Measurements from ENCODE around the gene C1QTNF9. TPM values are rescaled to one million over a fixed set of nuclear protein-coding genes. Genes with fewer than 3 reads are reported as not detected.

C1QTNF9 gene
- total and polyA plus RNA-seq, 2 of the 4 experiments (the other 2 are of a cell fraction), result 0.18 to 0.21 TPM

- no peak for TF ChIP-seq RAD21 (IDR thresholded peaks at IDR 0.05; ENCODE audit: low read length)
Observed at GRCh38 chr13:24279327-24280110, 29.9 kb upstream of the C1QTNF9 start (continued).

DNA sequence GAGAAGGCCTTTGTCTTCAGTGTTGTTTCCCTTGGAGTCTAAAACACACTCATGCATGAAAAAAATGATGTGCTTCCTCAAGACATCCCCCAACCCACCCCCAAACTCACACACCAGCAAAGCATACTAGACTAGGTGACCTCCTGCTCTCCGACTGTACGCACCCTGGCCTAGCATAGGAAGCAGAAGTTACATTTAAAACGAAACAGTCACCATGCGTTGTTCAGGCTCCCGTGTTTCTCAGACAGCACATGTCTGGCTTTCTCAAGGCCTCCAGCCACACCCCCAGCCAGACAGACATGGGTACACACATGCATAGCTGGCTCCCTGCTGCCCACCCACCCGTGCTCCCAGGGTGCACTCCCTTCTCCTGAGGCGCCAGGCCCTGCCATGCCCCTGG is 28.7 kb upstream of the C1QTNF9 start:
- no peak overlapping the region for H4K8ac ChIP-seq (ENCODE audit: low read depth in 2 of 2, low read length in 2 of 2)
- H3K4me2 ChIP-seq (ENCODE audit: low read depth, low read length), result no peak overlapping the region
- H3K27ac ChIP-seq (ENCODE audit: insufficient read depth, low read length), result no peak overlapping the region
- no peak overlapping the region for H2BK5ac ChIP-seq (ENCODE audit: low read depth, low read length, poor library complexity, severe bottlenecking)
- WGBS, 2 experiments (ENCODE audit: extremely low coverage in 2 of 2, insufficient read length in 1 of 2), result 63% methylated on average over 4 of the region's 7 CpGs; no CpG with 5 or more reads in 1 of the 2 experiments
- ATAC-seq (ENCODE audit: low read depth) (no peak; the same call in 1 of the 2 replicates), DNase-seq (peak; percentile 20)
- no peak for TF ChIP-seq ELK1 (IDR thresholded peaks at IDR 0.05; ENCODE audit: borderline replicate concordance, low read depth, low read length)
- no peak for TF ChIP-seq MAZ (IDR thresholded peaks at IDR 0.05; ENCODE audit: borderline replicate concordance, low read depth, low read length)
- no peak for TF ChIP-seq RFX5 (IDR thresholded peaks at IDR 0.05; ENCODE audit: low read depth, low read length)
- TF ChIP-seq SMC3 (IDR thresholded peaks at IDR 0.05; ENCODE audit: low read depth, low read length), result no peak
- no peak for TF ChIP-seq MXI1 (IDR thresholded peaks at IDR 0.05; ENCODE audit: borderline replicate concordance, low read depth, low read length)
- TF ChIP-seq, protein P1, sequence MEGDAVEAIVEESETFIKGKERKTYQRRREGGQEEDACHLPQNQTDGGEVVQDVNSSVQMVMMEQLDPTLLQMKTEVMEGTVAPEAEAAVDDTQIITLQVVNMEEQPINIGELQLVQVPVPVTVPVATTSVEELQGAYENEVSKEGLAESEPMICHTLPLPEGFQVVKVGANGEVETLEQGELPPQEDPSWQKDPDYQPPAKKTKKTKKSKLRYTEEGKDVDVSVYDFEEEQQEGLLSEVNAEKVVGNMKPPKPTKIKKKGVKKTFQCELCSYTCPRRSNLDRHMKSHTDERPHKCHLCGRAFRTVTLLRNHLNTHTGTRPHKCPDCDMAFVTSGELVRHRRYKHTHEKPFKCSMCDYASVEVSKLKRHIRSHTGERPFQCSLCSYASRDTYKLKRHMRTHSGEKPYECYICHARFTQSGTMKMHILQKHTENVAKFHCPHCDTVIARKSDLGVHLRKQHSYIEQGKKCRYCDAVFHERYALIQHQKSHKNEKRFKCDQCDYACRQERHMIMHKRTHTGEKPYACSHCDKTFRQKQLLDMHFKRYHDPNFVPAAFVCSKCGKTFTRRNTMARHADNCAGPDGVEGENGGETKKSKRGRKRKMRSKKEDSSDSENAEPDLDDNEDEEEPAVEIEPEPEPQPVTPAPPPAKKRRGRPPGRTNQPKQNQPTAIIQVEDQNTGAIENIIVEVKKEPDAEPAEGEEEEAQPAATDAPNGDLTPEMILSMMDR (conservative IDR thresholded peaks at IDR 0.05; ENCODE audit: low read depth, low read length), result no peak
- TF ChIP-seq CHD1 (IDR thresholded peaks at IDR 0.05; ENCODE audit: low read depth, low read length), result no peak
- no peak for TF ChIP-seq RCOR1 (IDR thresholded peaks at IDR 0.05; ENCODE audit: insufficient replicate concordance, low read length)
- no peak for TF ChIP-seq BHLHE40 (IDR thresholded peaks at IDR 0.05; ENCODE audit: low read depth, low read length)
- TF ChIP-seq CEBPB (IDR thresholded peaks at IDR 0.05; ENCODE audit: low read depth, low read length), result no peak
- dilution Hi-C loops (cut with HindIII; ENCODE audit: low sequenced_read_pairs, unreplicated experiment) (no loop called here), in situ Hi-C loops (cut with MboI; ENCODE audit: low sequenced_read_pairs) (no loop called here), intact Hi-C loops (cut with micrococcal nuclease) (no loop called here)
- H3K4ac ChIP-seq (ENCODE audit: low read depth, low read length), result no peak overlapping the region
- H3K14ac ChIP-seq (replicated peaks; ENCODE audit: low read depth, low read length), result no peak overlapping the region
- peaks cover 4% of the 10 kb centered on the region; the same call in 1 of the 2 replicates for H3K4me1 ChIP-seq (ENCODE audit: control insufficient read depth, insufficient read depth, low read length)
- H2AFZ ChIP-seq (replicated peaks; ENCODE audit: low read length, poor library complexity), result no peak overlapping the region
- BruUV-seq (replicated peaks), result no TSS peak
- no peak overlapping the region for H2AK5ac ChIP-seq (ENCODE audit: low read depth, low read length)
- H2BK120ac ChIP-seq (ENCODE audit: low read depth, low read length), result no peak overlapping the region
- H3K23ac ChIP-seq (ENCODE audit: low read depth, low read length), result no peak overlapping the region
- no peak overlapping the region for H4K91ac ChIP-seq (ENCODE audit: insufficient read depth, low read depth, low read length)
- no peak overlapping the region for H2BK20ac ChIP-seq (ENCODE audit: low read depth, low read length)
- H3K9me3 ChIP-seq (ENCODE audit: control insufficient read depth, insufficient read depth, low read length), result no peaks in the 10 kb centered on the region
- H3K18ac ChIP-seq (ENCODE audit: low read depth, low read length), result no peak overlapping the region
- H2AK9ac ChIP-seq (replicated peaks; ENCODE audit: low read depth, low read length, poor library complexity), result no peak overlapping the region
- H3K56ac ChIP-seq (ENCODE audit: extremely low read depth, insufficient read depth, low read length), result no peak overlapping the region
- no peak overlapping the region for H3K4me3 ChIP-seq (ENCODE audit: insufficient read depth, low read depth, low read length)
- POLR2A ChIA-PET (ENCODE audit: unreplicated experiment), result no interaction called here
- H3K79me1 ChIP-seq (ENCODE audit: low read depth in 1 of 2, low read length in 2 of 2), result peaks cover 3 to 27% of the 10 kb centered on the region in 2 experiments; a peak in 3 of 4 replicates
- no peak overlapping the region for H3K9ac ChIP-seq (ENCODE audit: low read depth, low read length)
- H4K20me1 ChIP-seq (ENCODE audit: insufficient read depth, low read length), result no peaks in the 10 kb centered on the region
- no peak overlapping the region for H2BK15ac ChIP-seq (ENCODE audit: low read depth, low read length)
- CTCF ChIA-PET, result interaction anchor here (1.3 kb wide), 1 partner anchor 11 kb away, joined by 3 read pairs; no protein-coding TSS in a partner anchor
- peaks cover 10% of the 10 kb centered on the region for H3K36me3 ChIP-seq (ENCODE audit: control insufficient read depth, insufficient read depth, low read length)
- no peaks in the 10 kb centered on the region for H3K27me3 ChIP-seq (ENCODE audit: control insufficient read depth, insufficient read depth, low read length)
- H4K5ac ChIP-seq (ENCODE audit: low read depth, low read length), result no peak overlapping the region
- H3K9me1 ChIP-seq (ENCODE audit: insufficient read depth, low read length), result 0 out of 2 replicates have a peak, but pooled peaks cover 3% of the 10 kb centered on the region

Measured in IMR-90 (cell line).